ENCODE data around the gene DAP.

DNA sequence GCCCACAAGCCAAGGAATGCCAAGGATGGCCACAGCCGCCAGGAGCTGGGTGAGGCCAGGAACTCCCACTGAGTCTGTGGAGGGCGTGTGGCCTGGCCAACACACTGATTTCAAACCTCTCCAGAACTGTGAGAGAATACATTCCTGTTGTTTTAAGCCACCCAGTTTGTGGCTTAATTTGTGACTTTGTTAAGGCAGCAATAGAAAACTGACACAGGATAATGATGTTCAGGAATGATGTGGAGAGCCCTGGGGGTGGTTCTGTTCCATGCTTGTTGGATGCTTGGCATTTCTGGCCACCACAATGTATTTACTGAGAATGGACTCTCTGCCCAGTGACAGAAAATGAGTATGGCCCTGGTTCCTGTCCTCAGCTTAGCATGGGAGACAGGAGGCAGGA is 82.8 kb downstream of the DAP start:
- TF ChIP-seq POLR2AphosphoS5 (IDR thresholded peaks at IDR 0.05), result no peak
- TF ChIP-seq, protein P1, sequence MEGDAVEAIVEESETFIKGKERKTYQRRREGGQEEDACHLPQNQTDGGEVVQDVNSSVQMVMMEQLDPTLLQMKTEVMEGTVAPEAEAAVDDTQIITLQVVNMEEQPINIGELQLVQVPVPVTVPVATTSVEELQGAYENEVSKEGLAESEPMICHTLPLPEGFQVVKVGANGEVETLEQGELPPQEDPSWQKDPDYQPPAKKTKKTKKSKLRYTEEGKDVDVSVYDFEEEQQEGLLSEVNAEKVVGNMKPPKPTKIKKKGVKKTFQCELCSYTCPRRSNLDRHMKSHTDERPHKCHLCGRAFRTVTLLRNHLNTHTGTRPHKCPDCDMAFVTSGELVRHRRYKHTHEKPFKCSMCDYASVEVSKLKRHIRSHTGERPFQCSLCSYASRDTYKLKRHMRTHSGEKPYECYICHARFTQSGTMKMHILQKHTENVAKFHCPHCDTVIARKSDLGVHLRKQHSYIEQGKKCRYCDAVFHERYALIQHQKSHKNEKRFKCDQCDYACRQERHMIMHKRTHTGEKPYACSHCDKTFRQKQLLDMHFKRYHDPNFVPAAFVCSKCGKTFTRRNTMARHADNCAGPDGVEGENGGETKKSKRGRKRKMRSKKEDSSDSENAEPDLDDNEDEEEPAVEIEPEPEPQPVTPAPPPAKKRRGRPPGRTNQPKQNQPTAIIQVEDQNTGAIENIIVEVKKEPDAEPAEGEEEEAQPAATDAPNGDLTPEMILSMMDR (IDR thresholded peaks at IDR 0.05), result no peak
- no peak for TF ChIP-seq EP300 (IDR thresholded peaks at IDR 0.05)
- TF ChIP-seq POLR2A (IDR thresholded peaks at IDR 0.05), result no peak
